ENCODE data around the gene HOXC9.

Gene HOXC9

DNA sequence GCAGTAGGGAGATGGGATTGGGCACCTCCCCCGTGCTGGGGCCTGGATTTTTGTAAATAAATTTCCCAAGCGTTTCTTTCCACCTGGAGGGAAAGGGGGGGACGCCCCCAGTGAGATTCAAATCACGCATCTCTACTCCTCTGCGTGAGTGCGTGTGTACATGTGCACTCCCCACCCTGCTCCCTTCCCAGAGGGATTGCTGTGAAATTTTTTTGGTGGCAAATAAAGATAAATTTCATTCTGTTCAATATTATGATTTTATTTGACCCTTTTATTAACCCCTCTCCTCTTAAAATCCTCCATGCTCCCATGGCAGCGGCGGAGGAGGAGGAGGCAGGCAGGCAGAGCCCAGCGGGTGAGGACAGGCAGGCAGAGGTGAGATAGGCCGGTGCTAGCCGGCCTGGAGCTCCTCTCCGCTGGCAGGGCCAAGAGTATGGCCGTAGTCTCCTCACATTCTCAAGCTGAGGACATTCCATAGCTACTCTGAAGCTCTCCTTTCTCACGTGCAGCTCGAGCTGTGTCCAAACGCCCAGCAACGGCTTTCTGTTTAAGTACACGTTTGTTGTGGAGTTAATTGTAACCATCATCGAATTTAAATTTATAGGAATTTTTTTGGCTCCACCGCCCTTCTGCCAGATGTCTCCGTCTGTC is 23.7 kb upstream of the HOXC9 start:
- peak; percentile 94 to 95 for DNase-seq (ENCODE audit: low read depth in 2 of 2)

DNA sequence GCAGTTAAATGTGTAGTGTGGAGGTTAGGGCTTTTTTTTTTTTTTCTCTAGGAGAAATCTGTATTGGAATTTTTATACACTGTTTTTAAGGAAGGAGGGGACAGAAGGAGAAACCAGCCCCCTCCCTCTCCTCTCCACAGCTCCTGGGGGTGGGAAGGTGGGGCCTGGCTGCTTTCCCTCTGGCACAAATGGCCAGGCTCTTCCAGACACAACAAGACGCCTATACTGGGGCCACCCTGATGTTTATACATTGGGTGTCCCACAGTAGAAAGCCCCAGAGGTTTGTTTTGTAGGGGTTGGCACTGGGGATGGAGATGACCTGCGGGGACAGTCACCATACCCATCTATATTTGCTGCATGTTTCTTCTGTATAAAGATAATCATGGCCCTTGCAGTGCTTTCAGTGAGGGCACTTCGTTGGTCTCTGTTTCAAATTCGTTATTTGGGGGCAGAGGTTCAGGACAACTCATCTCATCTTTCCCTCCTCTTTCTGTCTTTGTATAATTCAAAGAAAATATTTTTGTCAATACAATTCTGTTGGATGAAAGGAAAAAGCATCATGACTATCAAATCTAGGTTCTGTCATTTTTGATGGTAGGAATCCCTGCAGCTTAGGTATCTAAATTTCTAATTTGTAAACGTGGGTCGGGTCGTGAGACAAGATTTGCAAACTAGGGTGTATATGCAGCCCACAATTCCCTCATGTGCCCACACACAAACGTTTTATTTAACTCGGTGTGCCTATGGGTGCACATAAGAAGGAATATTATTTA is 23.0 kb upstream of the HOXC9 start:
- no peak for DNase-seq (ENCODE audit: low read depth in 2 of 2)

DNA sequence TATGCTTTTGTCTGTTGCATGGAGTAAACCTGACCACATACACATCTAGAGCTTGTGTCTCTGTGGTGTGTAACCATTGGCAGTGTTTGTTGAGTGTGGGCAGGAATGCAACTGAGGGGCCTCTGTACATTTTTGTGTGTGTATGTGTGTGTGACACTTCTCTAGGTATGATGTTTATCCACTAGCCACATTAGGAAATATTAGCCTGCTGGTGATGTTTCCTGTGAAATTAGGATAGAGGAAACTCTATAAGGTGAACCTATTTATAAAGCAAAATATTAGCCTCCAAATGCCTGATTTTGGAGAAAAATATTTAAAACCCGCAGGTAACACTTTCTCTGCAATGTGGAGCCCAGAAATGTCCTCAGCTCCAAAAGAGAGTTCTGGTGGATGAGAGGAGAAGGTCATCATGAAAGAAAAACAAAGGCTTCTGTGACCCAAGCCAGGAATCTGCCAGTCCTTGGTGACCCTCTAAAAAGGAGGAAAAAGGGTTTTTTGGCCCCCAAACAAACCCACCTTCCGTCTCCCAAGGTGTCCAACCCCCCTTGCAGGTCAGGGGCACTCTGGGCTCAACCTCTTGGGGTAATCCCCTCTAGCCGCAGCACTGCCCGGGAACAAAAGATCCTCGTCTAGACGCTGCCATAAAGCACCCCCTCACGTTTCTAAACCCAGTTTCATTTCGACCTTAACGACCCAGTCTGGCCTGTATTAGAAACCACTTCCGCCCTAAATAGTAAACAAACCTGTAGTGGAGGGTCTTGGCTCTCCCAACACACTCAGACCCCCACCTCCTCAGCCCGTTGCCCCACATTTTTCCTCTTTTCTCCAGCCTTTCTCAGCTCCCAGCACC is 22.1 kb upstream of the HOXC9 start:
- DNase-seq (ENCODE audit: low read depth in 2 of 2), result no peak

DNA sequence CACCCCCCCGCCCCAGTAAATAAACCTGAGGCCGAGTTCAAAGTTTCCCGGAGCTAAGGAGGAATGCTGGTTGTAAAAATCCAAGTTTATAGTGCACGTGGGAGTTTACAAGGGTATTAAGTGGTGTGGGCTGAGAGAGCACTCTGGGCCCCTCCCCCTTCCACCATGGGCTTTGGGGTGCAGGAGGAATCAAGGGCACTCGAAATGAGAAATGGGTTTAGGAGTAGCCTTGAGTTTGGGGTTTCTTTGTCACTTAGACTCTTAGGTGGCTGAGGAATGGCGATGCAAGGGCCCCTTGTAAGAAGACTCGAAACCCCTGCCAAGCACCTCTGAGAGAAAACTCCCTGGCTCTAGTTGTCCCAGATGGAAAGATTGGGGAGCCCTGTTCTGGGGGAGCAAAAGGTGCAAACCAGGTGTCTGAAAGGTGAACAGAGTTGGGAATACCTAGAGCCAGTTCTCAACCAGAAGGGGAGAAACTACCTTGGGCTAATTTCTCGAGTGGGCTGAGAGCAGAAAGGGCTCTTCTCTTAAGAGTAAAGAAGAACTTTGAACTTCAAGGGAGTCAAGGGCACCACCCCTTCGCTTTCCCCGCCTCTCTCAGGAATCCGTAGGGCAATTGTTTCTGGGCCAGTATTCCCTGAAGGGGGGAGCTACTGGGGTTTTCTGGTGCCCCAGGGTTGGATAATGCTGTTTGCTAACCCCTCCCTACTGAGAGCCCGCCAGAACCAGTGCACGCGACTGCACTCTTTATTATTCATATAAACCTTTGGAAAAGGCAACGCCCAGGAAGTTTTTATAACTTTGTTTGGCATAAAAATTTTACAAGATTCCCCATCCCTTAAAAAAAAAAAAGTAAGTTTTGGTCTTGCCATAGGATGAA is 21.2 kb upstream of the HOXC9 start:
- DNase-seq (ENCODE audit: low read depth in 2 of 2), result peak in 1 of 2 experiments; percentile 61

DNA sequence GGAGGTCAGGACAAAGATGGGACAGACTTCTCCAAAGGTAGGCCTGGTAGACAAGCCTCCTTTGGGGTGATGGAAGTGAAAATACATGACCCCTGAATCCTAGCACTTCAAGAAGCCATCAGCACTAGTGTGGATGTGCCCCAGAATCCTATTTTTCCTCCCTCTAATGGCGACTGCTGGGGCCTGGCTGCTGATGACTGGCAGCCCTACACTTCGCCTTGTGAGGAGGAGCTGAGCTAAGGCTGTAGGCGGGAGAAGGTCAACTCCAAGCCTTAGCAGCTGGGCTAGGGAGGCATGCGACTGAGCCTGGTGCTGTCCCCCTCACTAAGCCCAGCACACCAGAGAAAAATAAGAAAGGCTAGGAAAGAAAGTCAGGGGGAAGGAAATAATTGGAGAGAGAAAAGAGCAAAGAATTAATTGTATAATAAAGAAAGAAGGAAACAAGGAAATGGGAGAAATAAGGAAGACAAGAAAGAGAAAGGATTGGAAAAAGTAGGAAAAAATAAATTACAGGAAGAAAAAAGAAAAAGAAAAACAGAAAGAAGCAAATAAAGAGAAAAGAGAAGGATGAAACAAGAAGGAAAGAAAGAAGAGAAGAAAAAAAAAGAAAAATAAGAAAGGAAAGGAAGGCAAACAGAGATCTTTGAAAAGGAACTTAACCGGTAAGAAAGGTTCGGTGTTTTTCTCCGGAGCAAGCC is 19.7 kb upstream of the HOXC9 start:
- DNase-seq (ENCODE audit: low read depth in 2 of 2), result no peak

DNA sequence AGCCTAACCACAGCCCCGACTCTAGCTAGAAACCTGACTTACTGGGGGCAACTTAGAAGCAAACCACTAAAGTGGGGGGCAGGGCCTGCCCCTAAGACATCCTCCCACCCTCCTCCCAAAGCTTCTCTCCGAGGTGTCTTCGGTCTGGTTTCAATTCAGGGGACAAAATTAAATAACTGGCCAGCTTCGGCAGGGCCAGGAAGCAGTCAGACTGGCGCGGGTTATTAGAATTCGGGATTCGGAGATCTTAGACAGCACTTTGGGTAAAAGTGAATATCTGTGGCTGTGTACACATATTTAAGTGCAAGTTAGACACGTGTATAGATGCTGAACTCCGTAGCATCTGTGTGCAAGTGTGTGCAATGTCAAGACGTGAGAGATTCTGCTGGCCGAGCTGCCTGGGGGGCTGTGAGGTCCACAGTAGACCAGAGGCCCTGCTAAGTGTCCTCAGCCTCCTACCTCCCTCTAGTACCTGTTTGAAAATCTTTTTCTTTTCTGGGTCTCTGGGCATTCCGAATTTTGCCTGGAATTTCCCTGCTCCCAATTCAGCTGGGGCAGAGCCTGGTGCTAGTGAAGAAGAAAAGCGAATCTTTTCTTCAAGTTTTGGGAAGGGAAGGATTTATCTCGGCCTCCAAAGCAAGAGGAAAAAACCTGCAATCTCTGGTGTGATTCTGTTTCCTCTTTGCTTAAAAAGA is 19.0 kb upstream of the HOXC9 start:
- no peak for DNase-seq (ENCODE audit: low read depth in 2 of 2)

DNA sequence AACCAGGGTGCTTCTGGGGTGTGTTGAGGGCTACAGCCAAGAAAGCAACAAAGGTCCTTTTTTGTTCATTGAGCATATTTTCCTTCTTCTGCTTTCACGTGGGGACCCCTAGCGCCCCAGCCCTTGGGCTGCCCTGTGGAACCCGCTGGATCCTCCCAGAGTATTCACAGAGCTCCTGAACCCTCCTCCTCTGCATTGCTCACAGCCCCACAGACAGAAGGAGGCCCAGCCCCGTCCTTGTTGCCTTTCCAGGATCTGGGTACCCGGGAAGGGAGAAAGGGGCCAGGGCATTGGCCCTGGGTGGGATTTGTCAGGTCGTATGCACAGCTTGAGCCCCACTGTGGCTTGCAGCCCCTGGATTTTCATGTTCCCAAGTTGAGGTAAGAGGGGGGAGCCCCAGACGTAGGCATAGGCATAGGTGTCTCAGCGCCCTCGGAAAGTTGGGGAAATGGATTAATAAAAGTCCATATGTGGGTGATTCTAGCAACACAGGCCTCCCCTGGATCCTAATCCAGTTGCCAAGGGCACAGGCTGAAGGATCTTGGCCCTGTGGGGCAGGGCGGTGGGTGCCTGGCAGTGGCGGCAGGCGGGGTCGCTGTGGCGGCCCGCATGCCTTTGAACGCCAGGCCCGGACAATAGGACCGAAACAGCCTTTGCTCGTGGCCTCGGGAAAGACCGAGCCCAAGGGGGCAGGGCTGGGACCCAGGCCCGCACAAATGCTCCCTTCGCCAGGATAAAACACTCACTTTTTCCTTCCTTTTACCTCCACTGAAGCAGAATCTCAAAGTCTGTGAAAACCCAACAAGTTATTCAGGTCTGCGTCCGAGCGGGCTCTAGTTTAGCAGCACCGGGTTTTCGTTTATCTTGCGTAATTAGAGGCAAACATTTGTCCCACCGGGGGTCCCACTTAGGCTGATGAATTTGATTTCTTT is 18.1 kb upstream of the HOXC9 start:
- peak in 1 of 2 experiments; percentile 64 for DNase-seq (ENCODE audit: low read depth in 2 of 2)

DNA sequence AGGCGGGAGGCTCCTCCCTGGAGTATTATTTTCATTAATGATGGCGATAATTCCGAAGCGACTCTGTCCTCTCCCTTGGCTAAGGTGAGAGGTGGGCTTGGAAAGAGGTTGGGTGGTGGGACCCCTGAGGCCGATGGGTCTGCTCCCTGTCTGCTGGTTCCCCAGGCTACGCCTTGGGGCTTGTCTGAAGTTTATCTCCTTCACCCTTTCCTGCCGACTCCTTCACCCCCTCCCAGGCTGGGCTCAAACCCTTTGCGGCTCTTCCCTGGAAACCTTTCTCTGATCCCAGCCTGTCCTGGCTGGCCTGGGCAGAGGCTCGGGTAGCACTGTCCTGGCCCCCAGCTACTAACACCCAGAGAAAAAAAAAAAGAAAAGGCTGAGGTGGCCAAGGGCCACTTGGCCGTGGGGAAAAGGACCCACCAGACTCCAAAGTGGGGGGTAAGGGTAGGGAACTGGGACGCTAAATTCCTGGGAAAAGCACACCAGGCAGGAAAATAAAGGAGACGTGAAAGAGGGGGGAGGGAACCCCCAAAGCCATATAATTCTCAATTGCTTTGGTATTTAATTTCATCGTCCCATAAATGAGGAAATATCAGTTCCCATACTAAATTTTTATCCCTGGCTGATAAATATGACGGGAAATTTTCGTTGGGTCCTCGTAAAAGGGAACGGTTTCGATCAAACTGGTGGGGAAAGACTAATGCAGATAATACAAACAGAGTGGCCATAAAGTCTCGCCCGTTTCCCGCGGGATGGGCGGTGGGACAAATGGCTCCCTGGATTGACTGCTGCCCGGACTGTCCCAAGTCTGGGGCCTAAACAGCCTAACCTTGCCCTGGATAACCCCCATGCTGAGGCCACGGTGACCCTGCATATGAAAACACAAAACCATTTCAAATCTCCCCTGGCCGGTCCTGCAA is 17.1 kb upstream of the HOXC9 start:
- no peak for DNase-seq (ENCODE audit: low read depth in 2 of 2)

DNA sequence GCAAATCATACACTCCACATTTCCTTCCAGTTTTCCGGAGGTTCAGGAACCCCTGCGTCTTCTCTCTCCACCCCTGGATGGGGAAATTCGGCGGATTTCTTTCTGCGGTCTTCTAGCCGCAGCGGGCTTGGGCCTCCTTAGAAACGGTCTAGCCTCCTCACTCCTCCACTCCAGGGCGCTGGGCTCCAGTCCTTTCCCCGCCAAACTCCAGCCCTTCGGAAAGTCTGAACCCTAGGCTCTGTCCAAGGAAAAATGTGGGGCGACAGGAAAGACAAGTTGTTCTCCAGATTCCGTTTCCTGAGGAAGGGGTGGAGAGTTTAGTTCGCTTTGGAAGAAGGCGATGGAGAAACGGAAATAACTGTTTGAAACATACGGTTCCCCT is 16.4 kb upstream of the HOXC9 start:
- DNase-seq (ENCODE audit: low read depth in 2 of 2), result no peak

DNA sequence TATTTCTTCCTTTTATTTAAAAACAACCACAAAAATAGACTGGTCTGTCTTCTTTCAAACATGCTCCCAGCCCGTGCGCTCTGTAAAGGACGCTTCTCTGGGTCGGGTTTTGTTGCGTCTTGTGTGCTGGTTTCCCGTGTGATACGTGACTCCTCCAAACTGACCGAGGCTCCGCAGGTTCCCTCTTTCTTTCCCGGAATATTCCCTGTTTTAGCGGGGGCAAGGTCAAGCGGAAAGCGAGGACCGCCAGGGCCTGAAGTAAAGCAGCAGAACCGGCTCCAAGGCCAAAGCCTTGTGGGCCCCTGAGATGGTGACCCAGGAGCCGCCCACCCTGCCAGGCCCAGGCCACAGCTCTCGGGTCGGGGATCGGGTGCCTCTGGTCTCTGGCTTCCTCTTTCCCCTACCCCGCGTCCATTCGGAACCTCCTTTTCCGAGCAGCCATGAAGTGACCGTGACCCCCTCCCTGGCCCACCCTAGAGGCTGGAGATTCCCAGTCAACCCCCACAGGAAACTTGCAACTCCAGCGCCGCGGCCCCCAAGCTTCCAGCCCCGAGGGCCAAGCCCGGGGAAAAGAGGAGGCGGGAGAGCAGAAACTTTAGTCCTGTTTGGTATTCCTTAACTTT is 15.9 kb upstream of the HOXC9 start:
- DNase-seq (ENCODE audit: low read depth in 2 of 2), result no peak

DNA sequence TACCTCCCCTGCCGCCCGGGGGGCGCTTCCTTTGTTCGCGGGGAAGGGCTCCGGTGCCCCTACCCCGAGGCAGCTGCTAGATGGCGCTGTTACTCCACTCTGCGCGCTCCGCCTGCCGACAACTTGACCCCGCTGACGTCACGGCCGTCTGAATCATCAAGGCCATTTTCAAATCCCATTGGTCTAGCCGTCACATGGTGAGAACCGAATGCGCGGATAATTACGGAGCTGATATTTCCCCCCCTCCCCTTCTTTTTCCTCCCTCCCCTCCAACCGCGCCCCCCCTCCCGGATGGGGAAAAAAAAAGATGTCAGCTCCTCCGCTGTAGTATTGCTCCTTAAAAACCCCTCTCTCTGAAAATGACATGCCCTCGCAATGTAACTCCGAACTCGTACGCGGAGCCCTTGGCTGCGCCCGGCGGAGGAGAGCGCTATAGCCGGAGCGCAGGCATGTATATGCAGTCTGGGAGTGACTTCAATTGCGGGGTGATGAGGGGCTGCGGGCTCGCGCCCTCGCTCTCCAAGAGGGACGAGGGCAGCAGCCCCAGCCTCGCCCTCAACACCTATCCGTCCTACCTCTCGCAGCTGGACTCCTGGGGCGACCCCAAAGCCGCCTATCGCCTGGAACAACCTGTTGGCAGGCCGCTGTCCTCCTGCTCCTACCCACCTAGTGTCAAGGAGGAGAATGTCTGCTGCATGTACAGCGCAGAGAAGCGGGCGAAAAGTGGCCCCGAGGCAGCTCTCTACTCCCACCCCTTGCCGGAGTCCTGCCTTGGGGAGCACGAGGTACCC is 14.9 kb upstream of the HOXC9 start, which contains the start of gene HOXC10:
TSS of gene HOXC10 (plus strand) at position 246 of the 791 bp plus-strand sequence. CDS start at position 360, 114 bp downstream.
- DNase-seq (ENCODE audit: low read depth in 2 of 2), result peak; percentile 98

DNA sequence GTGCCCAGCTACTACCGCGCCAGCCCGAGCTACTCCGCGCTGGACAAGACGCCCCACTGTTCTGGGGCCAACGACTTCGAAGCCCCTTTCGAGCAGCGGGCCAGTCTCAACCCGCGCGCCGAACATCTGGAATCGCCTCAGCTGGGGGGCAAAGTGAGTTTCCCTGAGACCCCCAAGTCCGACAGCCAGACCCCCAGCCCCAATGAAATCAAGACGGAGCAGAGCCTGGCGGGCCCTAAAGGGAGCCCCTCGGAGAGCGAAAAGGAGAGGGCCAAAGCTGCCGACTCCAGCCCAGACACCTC is 14.3 kb upstream of the HOXC9 start:
- no peak for DNase-seq (ENCODE audit: low read depth in 2 of 2)

DNA sequence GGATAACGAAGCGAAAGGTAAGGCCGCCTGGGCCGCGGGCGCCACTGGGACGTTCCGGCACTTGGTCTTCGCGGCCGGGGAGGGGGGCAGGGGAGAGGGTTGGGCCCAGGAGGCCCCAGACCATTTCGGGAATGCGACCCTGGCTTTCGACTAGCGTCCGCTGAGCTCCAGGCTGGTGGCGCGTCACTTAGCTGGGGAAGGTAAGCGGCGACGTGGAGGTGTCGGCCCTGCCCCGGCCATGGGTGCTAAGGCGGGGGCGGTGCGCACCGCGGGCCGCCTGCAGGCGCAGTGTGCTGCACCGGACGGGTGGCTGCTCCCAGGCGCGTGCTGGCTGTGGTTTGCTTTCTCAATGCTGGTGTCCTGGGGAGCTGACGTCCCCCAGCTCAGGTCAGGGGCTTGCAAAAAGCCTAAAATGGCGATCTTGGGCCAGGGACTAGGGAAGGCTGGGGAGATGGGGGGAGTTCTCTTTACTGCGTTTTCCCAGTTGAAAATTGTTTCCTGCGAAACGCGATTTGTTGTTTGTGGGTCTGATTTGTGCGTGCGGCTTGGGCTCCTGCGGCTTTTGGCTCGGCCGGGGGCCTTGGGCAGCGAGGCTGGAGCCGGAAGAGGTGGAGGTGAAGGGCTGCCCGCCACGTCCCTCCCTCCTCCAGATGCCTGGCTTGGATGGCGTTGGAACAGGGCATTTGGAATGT is 13.8 kb upstream of the HOXC9 start:
- no peak for DNase-seq (ENCODE audit: low read depth in 2 of 2)

DNA sequence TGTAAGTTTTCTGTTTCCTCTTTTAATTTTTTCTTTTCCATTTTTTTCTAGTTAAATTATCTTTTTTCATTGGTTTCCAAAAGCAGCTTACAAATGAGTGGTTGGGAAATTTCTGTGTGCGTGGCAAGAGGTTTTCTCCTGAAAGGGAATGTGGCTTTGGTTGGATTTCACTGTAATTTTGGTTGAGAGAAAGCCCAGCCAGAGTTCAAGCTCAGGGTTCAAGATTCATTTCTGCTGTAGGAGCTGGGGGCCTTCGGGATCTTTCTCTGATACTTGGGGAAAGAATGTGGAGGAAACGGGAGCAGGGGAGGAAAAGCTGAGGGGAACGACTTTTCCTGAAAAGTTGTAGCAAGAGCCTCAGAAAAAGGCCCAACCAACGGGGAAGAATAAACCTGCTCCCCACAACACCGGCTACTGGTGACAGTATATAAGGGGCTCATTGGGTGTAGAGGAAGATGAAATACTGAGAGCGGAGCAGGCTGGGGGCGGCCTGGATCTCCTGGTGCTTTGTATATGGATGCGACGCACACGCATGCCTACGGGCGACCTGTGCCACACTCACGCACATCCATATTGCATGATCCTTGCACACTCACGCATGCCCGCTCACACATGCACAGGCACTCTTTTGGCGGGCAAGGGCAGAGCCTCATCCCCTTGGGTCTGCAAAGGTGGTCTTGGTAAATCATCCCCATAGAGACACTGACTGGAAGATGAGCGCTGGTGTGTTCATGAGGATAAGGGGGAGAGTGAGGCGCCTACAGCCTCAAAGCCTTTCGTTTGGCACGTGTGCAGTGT is 13.1 kb upstream of the HOXC9 start:
- DNase-seq (ENCODE audit: low read depth in 2 of 2), result no peak

DNA sequence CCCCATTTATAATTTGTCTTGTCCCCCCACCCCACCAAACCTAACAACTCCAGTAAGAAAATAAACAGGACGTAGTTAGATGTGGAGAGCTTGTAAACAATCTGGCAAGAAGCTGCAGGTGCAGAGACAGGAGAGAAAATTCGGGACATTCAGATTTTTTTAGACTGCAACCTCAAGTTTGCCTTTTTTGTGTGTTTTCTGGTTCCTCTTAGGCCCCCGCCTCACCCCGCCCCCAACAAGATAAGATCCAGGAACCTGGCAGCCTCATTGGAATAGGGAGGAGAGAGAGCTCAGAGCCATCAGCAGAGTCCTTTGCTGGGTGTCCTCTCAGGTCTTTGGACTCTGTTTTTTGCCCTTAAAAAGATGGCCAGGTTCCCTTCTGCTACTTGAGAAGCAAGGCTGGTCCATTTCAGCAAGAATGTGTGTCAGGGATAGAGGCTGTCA is 12.2 kb upstream of the HOXC9 start:
- no peak for DNase-seq (ENCODE audit: low read depth in 2 of 2)
